ENCODE measurements around the gene ZNF143. TPM values are rescaled to one million over a fixed set of nuclear protein-coding genes. Genes with fewer than 3 reads are reported as not detected.
A peak's percentile ranks its signal among the peaks of the same experiment; 100 is the strongest.
"Not testable (repeated sequence)": the region's sequence is repeated elsewhere in the genome, so short reads cannot be mapped to it uniquely, and the experiment has no call there.

ZNF143 gene
- total RNA-seq, result 10 to 100 TPM; 20.3 to 40.3 (median 23.6) TPM
- long read RNA-seq, donor 1, transcript ZNF143-213 (16 exons, 2,022 nt), result minor isoform, 10 of 54 reads
- long read RNA-seq, donor 1, transcript ZNF143-203 (16 exons, 2,947 nt), result major isoform, 33 of 54 reads
- long read RNA-seq, donor 1, partial matches to known transcripts, result 0 of 54 reads
- long read RNA-seq, donor 1, other reads (novel, unspliced or antisense), result 11 of 54 reads
- long read RNA-seq, donor 2, partial matches to known transcripts, result 2 of 5 reads
- long read RNA-seq, donor 2, other reads (novel, unspliced or antisense), result 1 of 5 reads

GRCh38 chr11:9460322-9461062, at the start of gene ZNF143:
Gene ZNF143, plus strand, starts transcription at chr11:9461012. Its CDS starts 10,297 bp downstream, at chr11:9471309.
- TF ChIP-seq CTCF (IDR thresholded peaks at IDR 0.05), result no peak
- H3K9me3 ChIP-seq, result no peaks in the 10 kb centered on the region
- peaks cover 5% of the 10 kb centered on the region for H3K36me3 ChIP-seq (ENCODE audit: low read depth)
- intact Hi-C loops (cut with DNase I, micrococcal nuclease), result no loop called here
- DNase-seq (peak; percentile 100), ATAC-seq (peak; percentile 93)
- peak within 1 kb of the TSS; percentile 58 for H3K4me3 ChIP-seq
- peaks cover 6% of the 10 kb centered on the region for H3K4me1 ChIP-seq (ENCODE audit: low read depth)

- Histone ChIP-seq H3K4me1 (ENCODE audit: low read depth) (no peaks in the 10 kb centered on the region), H3K9me3 (no peaks in the 10 kb centered on the region), H3K4me3 (no peak overlapping the region), H3K36me3 (ENCODE audit: low read depth) (peaks cover 22% of the 10 kb centered on the region)
- intact Hi-C loops (cut with DNase I, micrococcal nuclease), result no loop called here
- no peak for ATAC-seq
- no peak for DNase-seq
- TF ChIP-seq CTCF (IDR thresholded peaks at IDR 0.05), result no peak
Measured at GRCh38 chr11:9428706-9429105, 32.1 kb upstream of the ZNF143 start.

- peaks cover 13% of the 10 kb centered on the region for H3K36me3 ChIP-seq (ENCODE audit: low read depth)
- H3K4me3 ChIP-seq, result no peak overlapping the region
- H3K9me3 ChIP-seq, result no peaks in the 10 kb centered on the region
- ATAC-seq, result no peak
- no peak for DNase-seq
- no peak for TF ChIP-seq CTCF (IDR thresholded peaks at IDR 0.05)
- intact Hi-C loops (cut with DNase I, micrococcal nuclease), result no loop called here
- no peaks in the 10 kb centered on the region for H3K4me1 ChIP-seq (ENCODE audit: low read depth)
Measured at GRCh38 chr11:9438611-9439010, 22.2 kb upstream of the ZNF143 start.

- no peak for TF ChIP-seq CTCF (IDR thresholded peaks at IDR 0.05)
- intact Hi-C loops (cut with DNase I, micrococcal nuclease), result no loop called here
- Histone ChIP-seq H3K9me3 (no peaks in the 10 kb centered on the region), H3K36me3 (ENCODE audit: low read depth) (no peaks in the 10 kb centered on the region), H3K4me3 (no peak overlapping the region), H3K4me1 (ENCODE audit: low read depth) (no peaks in the 10 kb centered on the region)
- DNase-seq (no peak), ATAC-seq (no peak)
Measured at GRCh38 chr11:9446230-9446629, 14.6 kb upstream of the ZNF143 start.

- H3K9me3 ChIP-seq, result peaks cover 10% of the 10 kb centered on the region
- ATAC-seq (no peak), DNase-seq (peak in 1 of 3 donors; percentile 34)
- H3K36me3 ChIP-seq (ENCODE audit: low read depth), result no peaks in the 10 kb centered on the region
- TF ChIP-seq CTCF (IDR thresholded peaks at IDR 0.05), result no peak
- no peak overlapping the region for H3K4me3 ChIP-seq
- no peaks in the 10 kb centered on the region for H3K4me1 ChIP-seq (ENCODE audit: low read depth)
- intact Hi-C loops (cut with DNase I, micrococcal nuclease), result no loop called here
Measured at GRCh38 chr11:9448576-9449352, 12.0 kb upstream of the ZNF143 start.

GRCh38 chr11:9452023-9452422, 8.8 kb upstream of the ZNF143 start:
- H3K36me3 ChIP-seq (ENCODE audit: low read depth); H3K4me1 ChIP-seq (ENCODE audit: low read depth); H3K4me3 ChIP-seq; intact Hi-C loops (cut with DNase I, micrococcal nuclease); ATAC-seq: not testable (repeated sequence)
- peaks cover 10% of the 10 kb centered on the region for H3K9me3 ChIP-seq
- peak in 1 of 3 donors; percentile 11 for DNase-seq
